DND-41 (cell line): ENCODE data around the gene FUBP3.

Experiments
- CTCF ChIP-seq: IDR thresholded peaks from 2 replicates; pipeline ENCODE4 v1.5.1; 2012; ENCODE audit warnings: borderline replicate concordance, low read length, moderate library complexity, mild to moderate bottlenecking; ENCODE audit not compliant: poor library complexity, severe bottlenecking; ENCODE audit errors: extremely low read depth
- EZH2 ChIP-seq: IDR thresholded peaks from 3 replicates; pipeline ENCODE4 v1.6.1; 2012; ENCODE audit warnings: borderline replicate concordance, low read depth, mild to moderate bottlenecking, moderate library complexity, low read length, inconsistent platforms; ENCODE audit not compliant: severe bottlenecking

DNA sequence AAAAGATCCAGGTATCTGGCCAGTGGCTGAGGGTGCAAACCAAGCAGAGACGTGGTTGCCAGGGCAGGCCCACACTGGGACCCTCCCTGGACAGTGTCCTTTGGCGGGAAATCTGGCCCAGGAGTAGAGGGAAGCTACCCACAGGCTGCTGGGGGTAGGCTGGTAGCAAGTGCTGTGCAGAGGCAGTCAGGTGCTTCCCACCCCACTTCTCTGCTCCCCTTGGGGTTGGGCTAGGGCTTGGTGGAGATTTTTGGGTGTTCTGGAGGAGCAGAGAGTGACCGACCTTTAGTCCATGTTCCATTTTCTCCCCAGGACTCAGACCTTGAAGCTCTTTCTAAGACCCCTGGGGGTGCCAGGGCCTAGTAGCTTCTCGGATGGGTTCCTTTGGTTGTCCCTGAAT, 90.6 kb downstream of the FUBP3 start:
- TF ChIP-seq EZH2, result no peak
- no peak for TF ChIP-seq CTCF
